Breast epithelium (tissue), 4 donors: Measurements from ENCODE around the gene BST1. TPM values are rescaled to one million over a fixed set of nuclear protein-coding genes. Genes with fewer than 3 reads are reported as not detected.
A peak's percentile ranks its signal among the peaks of the same experiment; 100 is the strongest.

ENCODE experiments used
- DNase-seq, 2 donors: peaks; one replicate each; pipeline ENCODE4 v3.0.0-alpha.2; 2019; ENCODE audit warnings: low spot score in 2 of 2
- H3K27ac ChIP-seq, 2 donors: fragments of 200-600 bp; sonication (generic) in 1 of 2; one replicate each; pipeline ENCODE4 v1.5.1; 2016 to 2019; ENCODE audit warnings: mild to moderate bottlenecking in 1 of 2
- H3K27me3 ChIP-seq, 2 donors: fragments of 200-600 bp; sonication (generic) in 1 of 2; one replicate each; pipeline versions ENCODE4 v1.5.1 to v1.6.0; 2017 to 2019; ENCODE audit warnings: control low read depth in 1 of 2, mild to moderate bottlenecking in 1 of 2
- H3K36me3 ChIP-seq: fragments of 200-600 bp; one replicate; pipeline ENCODE4 v1.5.1; 2019
- H3K4me1 ChIP-seq, 2 donors: fragments of 200-600 bp; sonication (generic); one replicate each; pipeline ENCODE4 v1.5.1; 2016 to 2019; ENCODE audit warnings: control low read depth in 1 of 2
- H3K4me3 ChIP-seq, 3 donors: fragments of 200-600 bp; sonication (generic); 1 replicate in 2 of 3; 2 replicates in 1 of 3; pipeline ENCODE4 v1.5.1; 2016 to 2019; ENCODE audit warnings: mild to moderate bottlenecking in 3 of 3, moderate library complexity in 2 of 3
- H3K9me3 ChIP-seq, 2 donors: fragments of 200-600 bp; sonication (generic) in 1 of 2; one replicate each; pipeline ENCODE4 v1.5.1; 2016 to 2019; ENCODE audit warnings: control low read depth in 1 of 2
- POLR2A ChIP-seq: fragments of 450-650 bp; IDR thresholded peaks from one replicate; pipeline ENCODE4 v1.6.1; 2016; ENCODE audit warnings: antibody characterized with exemption, mild to moderate bottlenecking, moderate library complexity
- POLR2AphosphoS5 ChIP-seq, 3 donors: sonication (generic); formaldehyde crosslinking; IDR thresholded peaks; one replicate each; pipeline ENCODE4 v1.6.1; 2017; ENCODE audit warnings: antibody characterized with exemption in 3 of 3
- intact Hi-C: fragments of 100-400 bp; cut with DNase I; formaldehyde crosslinking; loops from one replicate; pipeline ENCODE4 v1.15.1; 2023; ENCODE audit warnings: low total_unique reads
- total RNA-seq, 3 donors: library from RNA; depleted of rRNA; stranded (reverse); fragments of >200 nt; gene quantifications; one replicate each; pipeline ENCODE4 v1.1.0, GENCODE V29; 2016
- TF ChIP-seq, protein P1 (sequence below), 3 donors: fragments of 450-650 bp; IDR thresholded peaks; one replicate each; pipeline ENCODE4 v1.5.1; 2016 to 2017; ENCODE audit warnings: antibody characterized with exemption in 3 of 3, mild to moderate bottlenecking in 3 of 3, moderate library complexity in 3 of 3

Gene BST1
- total RNA-seq, 3 donors from 2014 or later, result 6.4 to 16.6 (median 7.5) TPM

DNA sequence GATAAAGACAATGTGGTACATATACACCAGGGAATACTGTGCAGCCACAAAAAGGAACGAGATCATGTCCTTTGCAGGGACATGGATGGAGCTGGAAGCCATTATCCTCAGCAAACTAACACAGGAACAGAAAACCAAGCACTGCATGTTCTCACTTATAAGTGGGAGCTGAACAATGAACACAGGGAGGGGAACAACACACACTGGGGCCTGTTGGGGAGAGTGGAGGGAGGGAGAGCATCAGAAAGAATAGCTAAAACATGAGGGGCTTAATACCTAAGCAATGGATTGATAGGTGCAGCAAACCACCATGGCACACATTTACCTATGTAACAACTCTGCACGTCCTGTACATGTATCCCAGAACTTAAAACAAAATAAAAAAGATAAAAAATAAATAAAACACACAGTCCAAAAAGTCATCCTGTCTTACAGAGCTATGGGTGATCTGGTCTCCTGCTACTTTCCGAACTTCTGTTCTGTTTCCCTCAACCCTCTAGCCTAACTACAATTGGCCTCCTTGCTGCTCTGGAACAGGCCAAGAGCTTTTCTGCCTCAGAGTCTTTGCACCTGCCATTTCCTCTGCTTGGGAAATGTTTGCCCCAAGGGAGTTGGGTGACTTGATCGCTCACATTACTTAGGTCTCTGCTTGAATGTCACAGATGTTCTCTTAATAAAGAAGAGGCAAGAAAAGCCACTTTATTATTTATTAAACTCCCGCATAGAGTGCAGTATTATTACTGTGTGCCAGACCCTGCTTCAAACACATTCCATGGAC, 74.2 kb downstream of the BST1 start:
- H3K9me3 ChIP-seq, result no peaks in the 10 kb centered on the region
- no peak overlapping the region for H3K4me3 ChIP-seq
- no peaks in the 10 kb centered on the region for H3K36me3 ChIP-seq
- peaks cover 0 to 9% of the 10 kb centered on the region in 2 donors for H3K4me1 ChIP-seq
- H3K27ac ChIP-seq, result no peak overlapping the region
- intact Hi-C loops, result no loop called here
- no peak for TF ChIP-seq POLR2A
- no peak for TF ChIP-seq POLR2AphosphoS5 (IDR thresholded peaks at IDR 0.05)
- no peaks in the 10 kb centered on the region for H3K27me3 ChIP-seq
- no peak for DNase-seq

DNA sequence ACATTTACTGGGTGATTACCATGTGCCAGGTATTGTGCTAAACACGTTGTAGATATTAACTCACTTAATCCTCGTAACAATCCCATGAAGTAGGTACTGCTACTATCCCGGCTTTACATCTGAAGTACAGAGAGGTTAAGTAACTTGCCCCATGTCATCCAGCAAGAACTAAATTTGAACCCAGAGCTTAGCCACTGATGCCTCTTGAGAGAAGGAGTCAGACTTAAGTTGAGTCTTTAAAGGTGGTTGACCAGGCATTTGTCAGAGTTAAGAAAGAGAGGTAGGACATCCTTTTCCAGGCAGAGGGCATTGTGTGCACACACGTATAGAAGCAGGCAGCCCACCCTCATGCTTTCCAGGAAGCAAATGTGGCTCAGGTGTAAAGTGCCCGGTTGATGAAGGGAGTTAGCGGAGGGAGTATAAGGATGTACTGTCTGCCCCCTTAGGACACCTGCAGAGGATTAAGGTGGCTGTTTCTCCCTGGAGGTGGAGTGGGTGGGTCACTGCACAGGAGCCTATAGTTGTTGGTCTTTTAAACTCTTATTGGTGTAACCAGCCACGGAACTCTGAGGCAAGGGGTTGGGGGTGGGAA, 74.9 kb downstream of the BST1 start:
- TF ChIP-seq POLR2AphosphoS5 (IDR thresholded peaks at IDR 0.05) (no peak), POLR2A (no peak)
- TF ChIP-seq, protein P1, sequence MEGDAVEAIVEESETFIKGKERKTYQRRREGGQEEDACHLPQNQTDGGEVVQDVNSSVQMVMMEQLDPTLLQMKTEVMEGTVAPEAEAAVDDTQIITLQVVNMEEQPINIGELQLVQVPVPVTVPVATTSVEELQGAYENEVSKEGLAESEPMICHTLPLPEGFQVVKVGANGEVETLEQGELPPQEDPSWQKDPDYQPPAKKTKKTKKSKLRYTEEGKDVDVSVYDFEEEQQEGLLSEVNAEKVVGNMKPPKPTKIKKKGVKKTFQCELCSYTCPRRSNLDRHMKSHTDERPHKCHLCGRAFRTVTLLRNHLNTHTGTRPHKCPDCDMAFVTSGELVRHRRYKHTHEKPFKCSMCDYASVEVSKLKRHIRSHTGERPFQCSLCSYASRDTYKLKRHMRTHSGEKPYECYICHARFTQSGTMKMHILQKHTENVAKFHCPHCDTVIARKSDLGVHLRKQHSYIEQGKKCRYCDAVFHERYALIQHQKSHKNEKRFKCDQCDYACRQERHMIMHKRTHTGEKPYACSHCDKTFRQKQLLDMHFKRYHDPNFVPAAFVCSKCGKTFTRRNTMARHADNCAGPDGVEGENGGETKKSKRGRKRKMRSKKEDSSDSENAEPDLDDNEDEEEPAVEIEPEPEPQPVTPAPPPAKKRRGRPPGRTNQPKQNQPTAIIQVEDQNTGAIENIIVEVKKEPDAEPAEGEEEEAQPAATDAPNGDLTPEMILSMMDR (IDR thresholded peaks at IDR 0.05), result no peak
- peaks cover 0 to 9% of the 10 kb centered on the region in 2 donors for H3K4me1 ChIP-seq
- peaks cover 0 to under 1% of the 10 kb centered on the region in 2 donors for H3K27me3 ChIP-seq
- intact Hi-C loops, result loop anchor here (1.0 kb wide), 1 partner anchor 31 kb away; no protein-coding TSS in a partner anchor
- peak overlapping the region; percentile 48 to 70 (median 58) for H3K4me3 ChIP-seq
- no peaks in the 10 kb centered on the region for H3K9me3 ChIP-seq
- no peak overlapping the region for H3K27ac ChIP-seq
- no peaks in the 10 kb centered on the region for H3K36me3 ChIP-seq
- DNase-seq, result no peak

DNA sequence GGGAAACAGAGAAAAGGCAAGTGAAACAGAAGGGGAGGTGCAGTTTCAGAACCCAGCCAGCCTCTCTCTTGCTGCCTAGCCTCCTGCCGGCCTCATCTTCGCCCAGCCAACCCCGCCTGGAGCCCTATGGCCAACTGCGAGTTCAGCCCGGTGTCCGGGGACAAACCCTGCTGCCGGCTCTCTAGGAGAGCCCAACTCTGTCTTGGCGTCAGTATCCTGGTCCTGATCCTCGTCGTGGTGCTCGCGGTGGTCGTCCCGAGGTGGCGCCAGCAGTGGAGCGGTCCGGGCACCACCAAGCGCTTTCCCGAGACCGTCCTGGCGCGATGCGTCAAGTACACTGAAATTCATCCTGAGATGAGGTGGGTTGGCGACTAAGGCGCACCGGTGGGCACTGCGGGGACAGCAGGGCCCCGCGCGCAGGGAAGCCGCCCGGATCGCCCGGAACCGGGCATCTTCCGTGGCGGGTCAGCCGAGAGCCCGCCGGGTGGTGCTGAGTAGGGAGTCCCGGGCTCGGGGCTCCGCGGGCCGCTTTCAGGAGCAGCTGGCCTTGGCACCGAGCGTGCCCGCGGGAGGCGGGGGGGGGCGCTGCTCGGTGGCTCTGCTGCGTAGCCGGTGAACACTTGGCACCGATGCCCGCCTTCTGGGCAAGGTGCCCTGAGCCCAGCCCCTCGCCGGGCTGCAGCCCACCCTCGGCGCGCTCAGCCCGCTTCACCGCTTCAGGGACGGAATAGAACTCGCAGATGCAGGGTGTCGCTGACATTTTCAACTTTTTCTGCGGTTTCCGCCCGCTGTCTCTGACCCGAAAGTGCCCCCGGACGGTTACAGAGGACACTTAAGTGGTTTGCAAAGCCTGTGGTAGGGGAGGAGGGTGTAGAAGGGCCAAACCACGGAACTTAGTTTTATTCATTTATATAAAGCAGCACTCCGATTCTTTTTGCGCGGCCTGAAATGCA, 75.7 kb downstream of the BST1 start, which contains the start of gene CD38:
CD38 (plus strand) TSS at position 40 of the 953 bp plus-strand sequence; CDS start at position 127, 87 bp downstream.
- intact Hi-C loops, result loop anchor here (1.0 kb wide), 1 partner anchor 30 kb away; no protein-coding TSS in a partner anchor
- H3K4me1 ChIP-seq, result peaks cover 0 to 9% of the 10 kb centered on the region in 2 donors
- TF ChIP-seq POLR2AphosphoS5 (IDR thresholded peaks at IDR 0.05) (no peak), POLR2A (no peak)
- TF ChIP-seq, protein P1 (IDR thresholded peaks at IDR 0.05), result no peak
- H3K4me3 ChIP-seq, result peak within 1 kb of the TSS; percentile 48 to 70 (median 58)
- H3K36me3 ChIP-seq, result no peaks in the 10 kb centered on the region
- DNase-seq, result no peak
- no peaks in the 10 kb centered on the region for H3K9me3 ChIP-seq
- H3K27ac ChIP-seq, result no peak within 1 kb of the TSS
- H3K27me3 ChIP-seq, result peaks cover 0 to 7% of the 10 kb centered on the region in 2 donors

DNA sequence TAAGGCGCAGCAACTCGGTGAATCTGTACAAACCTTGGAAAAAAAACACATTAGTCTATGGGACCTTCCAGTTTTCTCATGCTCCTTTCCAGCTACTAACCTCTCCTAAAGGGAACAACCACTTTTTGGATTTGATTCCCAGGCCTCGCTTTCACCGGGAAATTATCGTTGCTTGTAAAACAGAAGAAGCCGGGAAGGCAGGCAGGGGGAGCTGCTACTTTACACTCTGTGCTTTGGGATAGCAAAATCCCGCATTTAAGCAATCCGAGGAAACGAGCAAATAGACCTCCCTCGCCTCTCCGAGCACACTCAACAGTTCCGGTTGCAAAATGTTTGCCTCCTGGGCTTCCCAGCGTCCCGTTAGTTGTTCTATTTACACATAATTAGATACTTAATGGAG, 76.4 kb downstream of the BST1 start:
- TF ChIP-seq POLR2A, result no peak
- TF ChIP-seq, protein P1 (IDR thresholded peaks at IDR 0.05), result no peak
- TF ChIP-seq POLR2AphosphoS5 (IDR thresholded peaks at IDR 0.05), result no peak
- DNase-seq, result no peak
- Histone ChIP-seq H3K36me3 (no peaks in the 10 kb centered on the region), H3K4me3 (peak overlapping the region; percentile 48 to 70 (median 58)), H3K27ac (no peak overlapping the region), H3K4me1 (peaks cover 0 to 9% of the 10 kb centered on the region in 2 donors), H3K9me3 (no peaks in the 10 kb centered on the region), H3K27me3 (peaks cover 0 to 7% of the 10 kb centered on the region in 2 donors)
- intact Hi-C loops, result no loop called here

DNA sequence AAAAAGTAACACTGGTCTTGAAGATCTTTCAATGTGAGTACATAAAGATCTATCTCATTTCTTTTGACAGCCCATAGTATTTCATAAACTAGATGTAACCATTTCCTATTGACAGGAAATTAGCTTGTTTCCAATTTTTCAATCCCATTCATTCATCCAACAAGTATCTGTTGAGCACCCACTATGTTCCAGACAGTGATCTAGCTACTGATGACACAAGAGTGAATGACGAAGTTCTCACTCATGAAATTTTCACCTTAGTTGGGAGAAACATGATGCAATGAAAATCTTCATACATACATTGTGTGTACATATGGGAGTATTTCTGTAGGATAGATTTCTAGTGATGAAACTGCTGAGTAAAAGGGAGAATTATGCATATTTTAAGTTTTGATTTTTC, 76.9 kb downstream of the BST1 start:
- TF ChIP-seq POLR2A (no peak), POLR2AphosphoS5 (IDR thresholded peaks at IDR 0.05) (no peak)
- TF ChIP-seq, protein P1 (IDR thresholded peaks at IDR 0.05), result no peak
- Histone ChIP-seq H3K27ac (no peak overlapping the region), H3K9me3 (no peaks in the 10 kb centered on the region), H3K36me3 (no peaks in the 10 kb centered on the region), H3K27me3 (peaks cover 0 to 7% of the 10 kb centered on the region in 2 donors), H3K4me3 (peak overlapping the region in 2 of 3 donors; percentile 58 to 70), H3K4me1 (peaks cover 0 to 9% of the 10 kb centered on the region in 2 donors)
- DNase-seq, result no peak
- intact Hi-C loops, result no loop called here
